Keratinocyte (primary cell): Measurements from ENCODE around the gene CDK14. TPM values are rescaled to one million over a fixed set of nuclear protein-coding genes. Genes with fewer than 3 reads are reported as not detected.

Source experiments
- DNase-seq: peaks from one replicate; pipeline ENCODE4 v3.0.0-alpha.2; 2011; ENCODE audit warnings: low read depth, missing footprints, low spot score
- FAIRE-seq: peaks from 2 replicates; lab custom pipeline; 2011; peaks lifted over from hg19 to GRCh38; lab: Jason Lieb, UNC
- H2AFZ ChIP-seq: 2 replicates; pipeline ENCODE4 v1.6.0; 2012; ENCODE audit warnings: low read length, control low read depth, inconsistent platforms; ENCODE audit not compliant: control insufficient read depth
- H3K27ac ChIP-seq: 2 replicates; pipeline ENCODE4 v1.5.1; 2011; ENCODE audit warnings: low read length; ENCODE audit not compliant: control insufficient read depth, insufficient read depth
- H3K27me3 ChIP-seq: 3 replicates; pipeline ENCODE4 v1.6.0; 2011; ENCODE audit warnings: low read length; ENCODE audit not compliant: control insufficient read depth, insufficient read depth; ENCODE audit errors: extremely low read depth
- H3K36me3 ChIP-seq, 2 experiments: 2 replicates in 1 of 2; 3 replicates in 1 of 2; pipeline ENCODE4 v1.5.1; 2011; ENCODE audit warnings: low read length in 2 of 2, mild to moderate bottlenecking in 1 of 2; ENCODE audit not compliant: control insufficient read depth in 2 of 2, insufficient read depth in 2 of 2; ENCODE audit errors: extremely low read depth in 1 of 2
- H3K4me1 ChIP-seq: 3 replicates; pipeline ENCODE4 v1.5.1; 2011; ENCODE audit warnings: low read length; ENCODE audit not compliant: control insufficient read depth, insufficient read depth; ENCODE audit errors: extremely low read depth
- H3K4me2 ChIP-seq: 3 replicates; pipeline ENCODE4 v1.6.0; 2011; ENCODE audit warnings: low read depth, low read length; ENCODE audit not compliant: control insufficient read depth, insufficient read depth; ENCODE audit errors: extremely low read depth
- H3K4me3 ChIP-seq, 3 experiments: fragments of 200-600 bp in 1 of 3; sonication (generic) in 1 of 3; 2 replicates in 2 of 3; 3 replicates in 1 of 3; pipeline ENCODE4 v1.5.1; 2011 to 2016; ENCODE audit warnings: low read length in 3 of 3, mild to moderate bottlenecking in 3 of 3, control low read depth in 2 of 3, inconsistent platforms in 1 of 3, low read depth in 1 of 3, mixed read lengths in 1 of 3, mixed run types in 1 of 3, moderate library complexity in 1 of 3; ENCODE audit not compliant: control insufficient read depth in 2 of 3, insufficient read depth in 2 of 3; ENCODE audit errors: extremely low read depth in 1 of 3
- H3K79me2 ChIP-seq: 2 replicates; pipeline ENCODE4 v1.6.0; 2012; ENCODE audit warnings: low read length; ENCODE audit not compliant: control insufficient read depth, insufficient read depth
- H3K9ac ChIP-seq: 3 replicates; pipeline ENCODE4 v1.6.0; 2011; ENCODE audit warnings: low read length; ENCODE audit not compliant: control insufficient read depth, insufficient read depth; ENCODE audit errors: extremely low read depth
- H3K9me1 ChIP-seq: 3 replicates; pipeline ENCODE4 v1.6.0; 2011; ENCODE audit warnings: low read length; ENCODE audit not compliant: control insufficient read depth, insufficient read depth; ENCODE audit errors: extremely low read depth
- H3K9me3 ChIP-seq: 2 replicates; pipeline ENCODE4 v1.5.1; 2012; ENCODE audit warnings: low read depth, low read length; ENCODE audit not compliant: control insufficient read depth
- H4K20me1 ChIP-seq: 3 replicates; pipeline ENCODE4 v1.6.0; 2011; ENCODE audit warnings: low read length; ENCODE audit not compliant: control insufficient read depth, insufficient read depth; ENCODE audit errors: extremely low read depth
- CTCF ChIP-seq, 3 experiments: IDR thresholded peaks in 1 of 3; conservative IDR thresholded peaks in 1 of 3; optimal IDR thresholded peaks in 1 of 3; 2 replicates in 2 of 3; 3 replicates in 1 of 3; pipeline versions ENCODE3 to v1.5.1; 2011; ENCODE audit warnings: low read length in 3 of 3, mild to moderate bottlenecking in 3 of 3, moderate library complexity in 2 of 3, control low read depth in 1 of 3, inconsistent platforms in 1 of 3; ENCODE audit not compliant: insufficient read depth in 2 of 3; ENCODE audit errors: extremely low read depth in 1 of 3
- EZH2 ChIP-seq: IDR thresholded peaks from one replicate; pipeline ENCODE4 v1.6.1; 2012; ENCODE audit warnings: inconsistent platforms, mild to moderate bottlenecking, low read length, moderate library complexity
- dilution Hi-C: fragments of 300-500 bp; cut with MboI; formaldehyde crosslinking; loops from one replicate; pipeline ENCODE4 v1.7.0; 2020; ENCODE audit warnings: low sequenced_read_pairs; ENCODE audit not compliant: extremely low pct_ligation_motif_present
- polyA plus RNA-seq, 5 experiments: library from polyadenylated mRNA; depleted of rRNA in 3 of 5; stranded (reverse) in 3 of 5; stranded (forward) in 1 of 5; unstranded in 1 of 5; fragments of >200 nt; gene quantifications; 1 replicate in 1 of 5; 2 replicates in 3 of 5; 3 replicates in 1 of 5; pipeline versions ENCODE4 v1.2.1 to v1.2.3, GENCODE V29; 2011 to 2012; ENCODE audit warnings: missing spikeins in 2 of 5, low read depth in 1 of 5, low replicate concordance in 1 of 5

Gene CDK14
- polyA plus RNA-seq, 1 donor (not counting 4 experiments of a cell fraction or from before 2014, with no cell fraction given) = 4.0 TPM

GRCh38 chr7:90939666-90940065, 343.5 kb downstream of the CDK14 start:
- H3K9me3 ChIP-seq = no peaks in the 10 kb centered on the region
- H3K79me2 ChIP-seq = no peaks in the 10 kb centered on the region
- no peaks in the 10 kb centered on the region for H3K36me3 ChIP-seq
- no peaks in the 10 kb centered on the region for H4K20me1 ChIP-seq
- H3K4me3 ChIP-seq = no peak overlapping the region
- H2AFZ ChIP-seq = no peak overlapping the region
- no peaks in the 10 kb centered on the region for H3K9me1 ChIP-seq
- H3K4me2 ChIP-seq = no peak overlapping the region
- H3K4me1 ChIP-seq = no peaks in the 10 kb centered on the region
- FAIRE-seq (no peak), DNase-seq (no peak)
- TF ChIP-seq CTCF (optimal IDR thresholded peaks at IDR 0.05 in 1 of 3, IDR thresholded peaks at IDR 0.05 in 1 of 3, conservative IDR thresholded peaks at IDR 0.05 in 1 of 3; ENCODE audit: extremely low read depth in 1 of 3, insufficient read depth in 2 of 3, low read length in 3 of 3) (no peak), EZH2 (no peak)
- no peak overlapping the region for H3K27ac ChIP-seq
- H3K9ac ChIP-seq = no peak overlapping the region
- dilution Hi-C loops = no loop called here
- H3K27me3 ChIP-seq = no peaks in the 10 kb centered on the region

GRCh38 chr7:90944021-90944420, 347.9 kb downstream of the CDK14 start:
- FAIRE-seq = no peak
- Histone ChIP-seq H3K27me3 (no peaks in the 10 kb centered on the region), H3K9me3 (no peaks in the 10 kb centered on the region), H3K9ac (no peak overlapping the region), H3K4me1 (no peaks in the 10 kb centered on the region), H3K79me2 (no peaks in the 10 kb centered on the region), H2AFZ (no peak overlapping the region), H4K20me1 (no peaks in the 10 kb centered on the region), H3K27ac (no peak overlapping the region), H3K4me2 (no peak overlapping the region), H3K4me3 (no peak overlapping the region), H3K9me1 (no peaks in the 10 kb centered on the region), H3K36me3 (no peaks in the 10 kb centered on the region)
- no peak for DNase-seq
- dilution Hi-C loops = no loop called here
- TF ChIP-seq EZH2 (no peak), CTCF (optimal IDR thresholded peaks at IDR 0.05 in 1 of 3, IDR thresholded peaks at IDR 0.05 in 1 of 3, conservative IDR thresholded peaks at IDR 0.05 in 1 of 3; ENCODE audit: extremely low read depth in 1 of 3, insufficient read depth in 2 of 3, low read length in 3 of 3) (no peak)
